OCI-M2 (cell line): Measurements from ENCODE around the gene HYPK.
"Not testable (repeated sequence)": the region's sequence is repeated elsewhere in the genome, so short reads cannot be mapped to it uniquely, and the experiment has no call there.

Experiments used
- DNase-seq: peaks from one replicate; lab custom pipeline; 2025; ENCODE audit not compliant: unreplicated experiment; lab: John Stamatoyannopoulos, UW

The HYPK gene

GRCh38 chr15:43795197-43795596 lies 5.2 kb upstream of the HYPK start:
- DNase-seq = no peak

- DNase-seq = no peak
Observed at GRCh38 chr15:43795997-43796396, 4.4 kb upstream of the HYPK start.

GRCh38 chr15:43796566-43796965 lies 3.8 kb upstream of the HYPK start:
- no peak for DNase-seq

- DNase-seq = no peak
Observed at GRCh38 chr15:43799209-43799944, 1.0 kb upstream of the HYPK start.

GRCh38 chr15:43799945-43800285 lies 484 bp upstream of the HYPK start, which contains the start of gene SERINC4:
Gene SERINC4, minus strand, starts transcription at chr15:43800220. Its CDS starts 234 bp downstream, at chr15:43799986.
- no peak for DNase-seq

GRCh38 chr15:43802676-43803075 lies 2.3 kb downstream of the HYPK start:
- DNase-seq = not testable (repeated sequence)

GRCh38 chr15:43808435-43808950 lies 8.1 kb downstream of the HYPK start:
- DNase-seq = no peak

- no peak for DNase-seq
Observed at GRCh38 chr15:43808960-43809678, 8.7 kb downstream of the HYPK start.

- not testable (repeated sequence) for DNase-seq
Observed at GRCh38 chr15:43815064-43815463, 14.7 kb downstream of the HYPK start.

GRCh38 chr15:43821505-43821904 lies 21.1 kb downstream of the HYPK start:
- DNase-seq = no peak

- peak; percentile 72 for DNase-seq
Observed at GRCh38 chr15:43824302-43825246, 24.2 kb downstream of the HYPK start, which contains the start of gene MFAP1. Gene MFAP1, minus strand, starts transcription at chr15:43824690. Its CDS starts 121 bp downstream, at chr15:43824569.

- DNase-seq = not testable (repeated sequence)
Observed at GRCh38 chr15:43825305-43825704, 24.9 kb downstream of the HYPK start.

- no peak for DNase-seq
Observed at GRCh38 chr15:43826029-43826507, 25.7 kb downstream of the HYPK start.

GRCh38 chr15:43826508-43827341 lies 26.3 kb downstream of the HYPK start, which contains the start of gene WDR76:
Gene WDR76, plus strand, starts transcription at chr15:43827002. Its CDS starts 31 bp downstream, at chr15:43827033.
- no peak for DNase-seq

- DNase-seq = no peak
Observed at GRCh38 chr15:43828061-43828657, 27.8 kb downstream of the HYPK start.

GRCh38 chr15:43829951-43830540 lies 29.6 kb downstream of the HYPK start:
- DNase-seq = not testable (repeated sequence)

GRCh38 chr15:43830691-43831275 lies 30.4 kb downstream of the HYPK start:
- not testable (repeated sequence) for DNase-seq

GRCh38 chr15:43831519-43832052 lies 31.2 kb downstream of the HYPK start:
- not testable (repeated sequence) for DNase-seq
